WTC11 (cell line): ENCODE measurements around the gene AKR1A1.

Experiments
- FOXJ3 ChIP-seq: sonication (generic); formaldehyde crosslinking; IDR thresholded peaks from 2 replicates; pipeline ENCODE4 v1.9.0; 2021; ENCODE audit warnings: missing genetic modification reagents, mild to moderate bottlenecking, borderline replicate concordance
- FOXP1 ChIP-seq: sonication (generic); formaldehyde crosslinking; IDR thresholded peaks from 2 replicates; pipeline ENCODE4 v1.8.0; 2022; ENCODE audit warnings: missing genetic modification reagents, mild to moderate bottlenecking, moderate library complexity, borderline replicate concordance
- JUN ChIP-seq: sonication (generic); formaldehyde crosslinking; IDR thresholded peaks from 2 replicates; pipeline ENCODE4 v1.8.0; 2023; ENCODE audit warnings: mild to moderate bottlenecking, missing genetic modification reagents
- NFYB ChIP-seq: sonication (generic); formaldehyde crosslinking; conservative IDR thresholded peaks from 2 replicates; pipeline ENCODE4 v1.8.0; 2022; ENCODE audit warnings: low read depth, missing genetic modification reagents
- RELA ChIP-seq: sonication (generic); formaldehyde crosslinking; IDR thresholded peaks from 2 replicates; pipeline ENCODE4 v1.8.1; 2022; ENCODE audit warnings: missing genetic modification reagents, mild to moderate bottlenecking, borderline replicate concordance
- ZNF232 ChIP-seq: sonication (generic); formaldehyde crosslinking; IDR thresholded peaks from 2 replicates; pipeline ENCODE4 v1.8.0; 2022; ENCODE audit warnings: mild to moderate bottlenecking, missing genetic modification reagents
- TF ChIP-seq, protein P1 (sequence below): fragments of 200-600 bp; IDR thresholded peaks from 2 replicates; pipeline ENCODE4 v1.8.0; 2022; ENCODE audit warnings: antibody characterized with exemption
- TF ChIP-seq, protein P2 (sequence below): sonication (generic); formaldehyde crosslinking; IDR thresholded peaks from 2 replicates; pipeline ENCODE4 v1.8.0; 2022; ENCODE audit warnings: mild to moderate bottlenecking, missing genetic modification reagents
- TF ChIP-seq, protein P3 (sequence below): sonication (generic); formaldehyde crosslinking; IDR thresholded peaks from 2 replicates; pipeline ENCODE4 v1.8.1; 2022; ENCODE audit warnings: mild to moderate bottlenecking, missing genetic modification reagents, moderate library complexity, borderline replicate concordance
- TF ChIP-seq, protein P4 (sequence below): sonication (generic); formaldehyde crosslinking; IDR thresholded peaks from 2 replicates; pipeline ENCODE4 v1.8.1; 2023; ENCODE audit warnings: mild to moderate bottlenecking, missing genetic modification reagents
- TF ChIP-seq, protein P5 (sequence below): sonication (generic); formaldehyde crosslinking; conservative IDR thresholded peaks from 2 replicates; pipeline ENCODE4 v1.8.1; 2022; ENCODE audit warnings: mild to moderate bottlenecking, missing genetic modification reagents
- TF ChIP-seq, protein P6 (sequence below): fragments of 250-450 bp; sonication (Bioruptor Pico); IDR thresholded peaks from 2 replicates; pipeline ENCODE4 v1.9.0; 2021; ENCODE audit warnings: mild to moderate bottlenecking

DNA sequence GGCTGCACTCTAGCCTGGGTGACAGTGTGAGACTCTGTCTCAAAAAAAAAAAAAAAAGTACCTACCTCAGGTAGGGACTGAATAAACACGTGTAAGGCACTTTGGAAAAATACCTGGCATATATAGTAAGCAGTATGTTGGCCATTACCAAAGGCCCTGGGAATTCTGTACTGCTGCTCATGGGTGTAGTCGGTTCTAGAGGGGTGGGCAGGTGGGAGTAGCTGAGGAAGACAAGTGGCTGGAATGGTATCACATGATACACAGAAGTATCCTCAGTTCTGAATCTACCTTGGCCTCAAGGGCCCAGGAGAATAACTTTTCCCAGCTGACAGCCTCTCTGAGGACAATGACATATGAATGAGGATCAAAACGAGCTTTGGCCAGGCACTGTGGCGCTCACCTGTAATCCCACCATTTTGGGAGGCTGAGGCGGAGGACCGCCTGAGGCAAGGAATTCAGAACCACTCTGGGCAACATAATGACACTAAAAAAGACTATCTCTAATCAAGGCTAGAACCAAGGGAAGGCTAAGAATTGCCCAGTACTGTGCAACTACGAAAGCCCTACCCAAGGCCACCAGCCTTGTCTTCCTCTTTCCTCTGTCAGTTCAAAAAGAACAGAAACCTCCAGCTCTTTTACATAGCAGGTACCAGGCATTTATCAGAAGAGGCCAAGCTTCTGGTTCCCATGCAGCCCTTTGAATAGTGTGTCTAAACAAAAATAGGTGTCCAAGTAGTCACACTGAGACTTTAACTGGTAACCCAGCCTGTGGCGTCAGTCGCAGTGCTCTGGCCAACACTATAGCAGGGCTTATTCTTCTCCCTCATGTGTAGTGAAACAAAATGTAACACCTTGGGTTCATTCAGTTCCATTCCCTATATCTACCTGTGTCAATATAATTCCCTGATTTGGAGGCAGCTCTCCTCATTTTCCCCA, 40.3 kb upstream of the AKR1A1 start:
- TF ChIP-seq, protein P1, sequence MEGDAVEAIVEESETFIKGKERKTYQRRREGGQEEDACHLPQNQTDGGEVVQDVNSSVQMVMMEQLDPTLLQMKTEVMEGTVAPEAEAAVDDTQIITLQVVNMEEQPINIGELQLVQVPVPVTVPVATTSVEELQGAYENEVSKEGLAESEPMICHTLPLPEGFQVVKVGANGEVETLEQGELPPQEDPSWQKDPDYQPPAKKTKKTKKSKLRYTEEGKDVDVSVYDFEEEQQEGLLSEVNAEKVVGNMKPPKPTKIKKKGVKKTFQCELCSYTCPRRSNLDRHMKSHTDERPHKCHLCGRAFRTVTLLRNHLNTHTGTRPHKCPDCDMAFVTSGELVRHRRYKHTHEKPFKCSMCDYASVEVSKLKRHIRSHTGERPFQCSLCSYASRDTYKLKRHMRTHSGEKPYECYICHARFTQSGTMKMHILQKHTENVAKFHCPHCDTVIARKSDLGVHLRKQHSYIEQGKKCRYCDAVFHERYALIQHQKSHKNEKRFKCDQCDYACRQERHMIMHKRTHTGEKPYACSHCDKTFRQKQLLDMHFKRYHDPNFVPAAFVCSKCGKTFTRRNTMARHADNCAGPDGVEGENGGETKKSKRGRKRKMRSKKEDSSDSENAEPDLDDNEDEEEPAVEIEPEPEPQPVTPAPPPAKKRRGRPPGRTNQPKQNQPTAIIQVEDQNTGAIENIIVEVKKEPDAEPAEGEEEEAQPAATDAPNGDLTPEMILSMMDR: no peak
- TF ChIP-seq, protein P2, sequence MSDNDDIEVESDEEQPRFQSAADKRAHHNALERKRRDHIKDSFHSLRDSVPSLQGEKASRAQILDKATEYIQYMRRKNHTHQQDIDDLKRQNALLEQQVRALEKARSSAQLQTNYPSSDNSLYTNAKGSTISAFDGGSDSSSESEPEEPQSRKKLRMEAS (CRISPR knock-in tag): no peak
- TF ChIP-seq, protein P3, sequence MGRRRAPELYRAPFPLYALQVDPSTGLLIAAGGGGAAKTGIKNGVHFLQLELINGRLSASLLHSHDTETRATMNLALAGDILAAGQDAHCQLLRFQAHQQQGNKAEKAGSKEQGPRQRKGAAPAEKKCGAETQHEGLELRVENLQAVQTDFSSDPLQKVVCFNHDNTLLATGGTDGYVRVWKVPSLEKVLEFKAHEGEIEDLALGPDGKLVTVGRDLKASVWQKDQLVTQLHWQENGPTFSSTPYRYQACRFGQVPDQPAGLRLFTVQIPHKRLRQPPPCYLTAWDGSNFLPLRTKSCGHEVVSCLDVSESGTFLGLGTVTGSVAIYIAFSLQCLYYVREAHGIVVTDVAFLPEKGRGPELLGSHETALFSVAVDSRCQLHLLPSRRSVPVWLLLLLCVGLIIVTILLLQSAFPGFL (CRISPR knock-in tag): no peak
- TF ChIP-seq, protein P4, sequence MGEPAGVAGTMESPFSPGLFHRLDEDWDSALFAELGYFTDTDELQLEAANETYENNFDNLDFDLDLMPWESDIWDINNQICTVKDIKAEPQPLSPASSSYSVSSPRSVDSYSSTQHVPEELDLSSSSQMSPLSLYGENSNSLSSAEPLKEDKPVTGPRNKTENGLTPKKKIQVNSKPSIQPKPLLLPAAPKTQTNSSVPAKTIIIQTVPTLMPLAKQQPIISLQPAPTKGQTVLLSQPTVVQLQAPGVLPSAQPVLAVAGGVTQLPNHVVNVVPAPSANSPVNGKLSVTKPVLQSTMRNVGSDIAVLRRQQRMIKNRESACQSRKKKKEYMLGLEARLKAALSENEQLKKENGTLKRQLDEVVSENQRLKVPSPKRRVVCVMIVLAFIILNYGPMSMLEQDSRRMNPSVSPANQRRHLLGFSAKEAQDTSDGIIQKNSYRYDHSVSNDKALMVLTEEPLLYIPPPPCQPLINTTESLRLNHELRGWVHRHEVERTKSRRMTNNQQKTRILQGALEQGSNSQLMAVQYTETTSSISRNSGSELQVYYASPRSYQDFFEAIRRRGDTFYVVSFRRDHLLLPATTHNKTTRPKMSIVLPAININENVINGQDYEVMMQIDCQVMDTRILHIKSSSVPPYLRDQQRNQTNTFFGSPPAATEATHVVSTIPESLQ (CRISPR knock-in tag): no peak
- TF ChIP-seq FOXP1 (CRISPR knock-in tag): no peak
- TF ChIP-seq NFYB: no peak
- TF ChIP-seq ZNF232 (CRISPR knock-in tag): no peak
- no peak for TF ChIP-seq RELA (CRISPR knock-in tag)
- TF ChIP-seq JUN (CRISPR knock-in tag): no peak
- TF ChIP-seq, protein P5, sequence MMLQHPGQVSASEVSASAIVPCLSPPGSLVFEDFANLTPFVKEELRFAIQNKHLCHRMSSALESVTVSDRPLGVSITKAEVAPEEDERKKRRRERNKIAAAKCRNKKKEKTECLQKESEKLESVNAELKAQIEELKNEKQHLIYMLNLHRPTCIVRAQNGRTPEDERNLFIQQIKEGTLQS (CRISPR knock-in tag): no peak
- TF ChIP-seq, protein P6, sequence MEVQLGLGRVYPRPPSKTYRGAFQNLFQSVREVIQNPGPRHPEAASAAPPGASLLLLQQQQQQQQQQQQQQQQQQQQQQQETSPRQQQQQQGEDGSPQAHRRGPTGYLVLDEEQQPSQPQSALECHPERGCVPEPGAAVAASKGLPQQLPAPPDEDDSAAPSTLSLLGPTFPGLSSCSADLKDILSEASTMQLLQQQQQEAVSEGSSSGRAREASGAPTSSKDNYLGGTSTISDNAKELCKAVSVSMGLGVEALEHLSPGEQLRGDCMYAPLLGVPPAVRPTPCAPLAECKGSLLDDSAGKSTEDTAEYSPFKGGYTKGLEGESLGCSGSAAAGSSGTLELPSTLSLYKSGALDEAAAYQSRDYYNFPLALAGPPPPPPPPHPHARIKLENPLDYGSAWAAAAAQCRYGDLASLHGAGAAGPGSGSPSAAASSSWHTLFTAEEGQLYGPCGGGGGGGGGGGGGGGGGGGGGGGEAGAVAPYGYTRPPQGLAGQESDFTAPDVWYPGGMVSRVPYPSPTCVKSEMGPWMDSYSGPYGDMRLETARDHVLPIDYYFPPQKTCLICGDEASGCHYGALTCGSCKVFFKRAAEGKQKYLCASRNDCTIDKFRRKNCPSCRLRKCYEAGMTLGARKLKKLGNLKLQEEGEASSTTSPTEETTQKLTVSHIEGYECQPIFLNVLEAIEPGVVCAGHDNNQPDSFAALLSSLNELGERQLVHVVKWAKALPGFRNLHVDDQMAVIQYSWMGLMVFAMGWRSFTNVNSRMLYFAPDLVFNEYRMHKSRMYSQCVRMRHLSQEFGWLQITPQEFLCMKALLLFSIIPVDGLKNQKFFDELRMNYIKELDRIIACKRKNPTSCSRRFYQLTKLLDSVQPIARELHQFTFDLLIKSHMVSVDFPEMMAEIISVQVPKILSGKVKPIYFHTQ (CRISPR knock-in tag): no peak
- no peak for TF ChIP-seq FOXJ3
